Right lobe of liver (tissue), 4 donors: Measurements from ENCODE around the gene SPOP.

ENCODE experiments used
- CTCF ChIP-seq, 4 donors: fragments of 200-600 bp in 3 of 4; fragments of 450-650 bp in 1 of 4; IDR thresholded peaks; one replicate each; pipeline versions ENCODE4 v1.5.1 to v1.8.0; 2016 to 2022; ENCODE audit warnings: antibody characterized with exemption in 4 of 4, mild to moderate bottlenecking in 2 of 4
- POLR2A ChIP-seq: fragments of 450-650 bp; IDR thresholded peaks from one replicate; pipeline ENCODE4 v1.6.1; 2017; ENCODE audit warnings: antibody characterized with exemption, mild to moderate bottlenecking
- donor health status: DM: no; HTN: no; CAD: no.
- donor health status: DM: no; HTN: no; CAD: no.
- donor health status: DM: no; HTN: yes; CAD: no.

GRCh38 chr17:49582789-49583188 is 95.1 kb downstream of the SPOP start:
- no peak for TF ChIP-seq POLR2A
- no peak for TF ChIP-seq CTCF (IDR thresholded peaks at IDR 0.05)
